RWPE2 (cell line): ENCODE measurements around the gene RASA2.
"Not testable (repeated sequence)": the region's sequence is repeated elsewhere in the genome, so short reads cannot be mapped to it uniquely, and the experiment has no call there.

ENCODE experiments used
- ATAC-seq: fragments of 200-7000 bp; cut with Tn5 transposase; 3 replicates; pipeline ENCODE4 v1.9.1; 2021; ENCODE audit warnings: low read depth
- DNase-seq: peaks from one replicate; pipeline ENCODE4 v3.0.0-alpha.2; 2020; ENCODE audit warnings: low spot score
- H3K27ac ChIP-seq: fragments of 450-650 bp; 2 replicates; pipeline ENCODE4 v1.5.1; 2017; ENCODE audit warnings: mild to moderate bottlenecking; ENCODE audit not compliant: poor library complexity, severe bottlenecking
- H3K27me3 ChIP-seq: fragments of 250-450 bp; sonication (Bioruptor Pico); 2 replicates; pipeline ENCODE4 v1.5.1; 2021; ENCODE audit warnings: mild to moderate bottlenecking, moderate library complexity; ENCODE audit not compliant: insufficient read depth, poor library complexity, severe bottlenecking
- H3K36me3 ChIP-seq: fragments of 250-450 bp; sonication (Bioruptor Pico); 2 replicates; pipeline ENCODE4 v1.5.1; 2020; ENCODE audit warnings: low read depth, mild to moderate bottlenecking, moderate library complexity
- H3K4me1 ChIP-seq: fragments of 250-450 bp; sonication (Bioruptor Pico); 2 replicates; pipeline ENCODE4 v1.5.1; 2021; ENCODE audit warnings: mild to moderate bottlenecking, moderate library complexity; ENCODE audit not compliant: insufficient read depth, poor library complexity, severe bottlenecking
- H3K4me3 ChIP-seq: fragments of 250-450 bp; sonication (Bioruptor Pico); 2 replicates; pipeline ENCODE4 v1.5.1; 2021; ENCODE audit warnings: mild to moderate bottlenecking, moderate library complexity; ENCODE audit not compliant: severe bottlenecking
- H3K9me3 ChIP-seq: fragments of 250-450 bp; sonication (Bioruptor Pico); 2 replicates; pipeline ENCODE4 v1.5.1; 2021; ENCODE audit warnings: mild to moderate bottlenecking, moderate library complexity; ENCODE audit not compliant: severe bottlenecking
- CTCF ChIP-seq: fragments of 450-650 bp; IDR thresholded peaks from one replicate; pipeline ENCODE4 v1.5.1; 2017; ENCODE audit warnings: mild to moderate bottlenecking, moderate library complexity; ENCODE audit not compliant: poor library complexity, severe bottlenecking

RASA2 gene

GRCh38 chr3:141491081-141491480 is 4.3 kb downstream of the RASA2 start:
- no peaks in the 10 kb centered on the region for H3K27me3 ChIP-seq
- no peak overlapping the region for H3K27ac ChIP-seq
- DNase-seq (no peak), ATAC-seq (no peak)
- no peak for TF ChIP-seq CTCF
- no peak overlapping the region for H3K4me3 ChIP-seq
- no peaks in the 10 kb centered on the region for H3K9me3 ChIP-seq
- 0 out of 2 replicates have a peak, but pooled peaks cover 5% of the 10 kb centered on the region for H3K36me3 ChIP-seq
- peaks cover 17% of the 10 kb centered on the region for H3K4me1 ChIP-seq

- peaks cover 14% of the 10 kb centered on the region for H3K4me1 ChIP-seq
- no peak for ATAC-seq
- H3K9me3 ChIP-seq: no peaks in the 10 kb centered on the region
- no peak overlapping the region for H3K4me3 ChIP-seq
- no peak for DNase-seq
- H3K27ac ChIP-seq: no peak overlapping the region
- TF ChIP-seq CTCF: no peak
- H3K36me3 ChIP-seq: 0 out of 2 replicates have a peak, but pooled peaks cover 5% of the 10 kb centered on the region
- H3K27me3 ChIP-seq: no peaks in the 10 kb centered on the region
Observed at GRCh38 chr3:141491929-141492328, 5.1 kb downstream of the RASA2 start.

- ATAC-seq (no peak), DNase-seq (no peak)
- H3K27me3 ChIP-seq: no peaks in the 10 kb centered on the region
- H3K27ac ChIP-seq: no peak overlapping the region
- TF ChIP-seq CTCF: no peak
- H3K9me3 ChIP-seq: no peaks in the 10 kb centered on the region
- H3K4me3 ChIP-seq: no peak overlapping the region
- H3K4me1 ChIP-seq: peaks cover 12% of the 10 kb centered on the region
- 0 out of 2 replicates have a peak, but pooled peaks cover 5% of the 10 kb centered on the region for H3K36me3 ChIP-seq
Observed at GRCh38 chr3:141493184-141493583, 6.4 kb downstream of the RASA2 start.

- H3K36me3 ChIP-seq: 0 out of 2 replicates have a peak, but pooled peaks cover 17% of the 10 kb centered on the region
- DNase-seq, H3K27ac ChIP-seq, H3K4me1 ChIP-seq, H3K27me3 ChIP-seq, H3K4me3 ChIP-seq, H3K9me3 ChIP-seq, ATAC-seq: not testable (repeated sequence)
Observed at GRCh38 chr3:141497589-141497988, 10.8 kb downstream of the RASA2 start.

- H3K4me1 ChIP-seq: no peaks in the 10 kb centered on the region
- DNase-seq (no peak), ATAC-seq (no peak)
- no peak overlapping the region for H3K4me3 ChIP-seq
- no peak for TF ChIP-seq CTCF
- H3K27ac ChIP-seq: no peak overlapping the region
- H3K27me3 ChIP-seq: no peaks in the 10 kb centered on the region
- no peaks in the 10 kb centered on the region for H3K9me3 ChIP-seq
- peaks cover 21% of the 10 kb centered on the region; the same call in 1 of the 2 replicates for H3K36me3 ChIP-seq
Observed at GRCh38 chr3:141498598-141499223, 11.9 kb downstream of the RASA2 start.
